ENCODE measurements around the gene PARD3.

PARD3 gene

DNA sequence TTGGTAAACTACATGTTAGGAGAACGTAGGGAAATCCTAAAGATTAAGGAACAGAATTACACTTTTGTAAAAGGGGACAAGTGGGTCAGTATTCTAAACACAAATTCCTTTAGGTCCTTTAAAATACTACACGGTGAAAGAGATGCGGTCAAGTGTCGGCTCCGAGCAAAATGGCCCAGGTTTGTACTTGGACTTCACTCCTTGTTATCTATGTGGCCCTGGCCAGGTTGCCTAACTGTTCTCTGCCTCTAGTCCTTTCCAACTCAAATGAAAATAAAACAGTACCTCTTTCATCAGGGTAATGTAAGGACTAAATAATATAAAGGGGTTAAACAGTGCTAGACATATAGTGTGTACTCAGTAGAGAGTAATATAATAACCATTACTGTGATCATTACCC lies 344.8 kb downstream of the PARD3 start:
- ChIA-PET CTCF (interaction anchor here (0.7 kb wide), 1 partner anchor 17 kb away, joined by 3 read pairs; no protein-coding TSS in a partner anchor), POLR2A (no interaction called here)
- TF ChIP-seq ARNT (IDR thresholded peaks at IDR 0.05) (no peak), SP1 (IDR thresholded peaks at IDR 0.05) (no peak), LEF1 (IDR thresholded peaks at IDR 0.05; ENCODE audit: borderline replicate concordance) (no peak), FOXA1 (IDR thresholded peaks at IDR 0.05) (no peak), SUZ12 (IDR thresholded peaks at IDR 0.05) (no peak), CTBP1 (IDR thresholded peaks at IDR 0.05; ENCODE audit: borderline replicate concordance) (no peak), L3MBTL2 (conservative IDR thresholded peaks at IDR 0.05) (no peak), ELF4 (IDR thresholded peaks at IDR 0.05) (no peak)
- TF ChIP-seq, protein P1, sequence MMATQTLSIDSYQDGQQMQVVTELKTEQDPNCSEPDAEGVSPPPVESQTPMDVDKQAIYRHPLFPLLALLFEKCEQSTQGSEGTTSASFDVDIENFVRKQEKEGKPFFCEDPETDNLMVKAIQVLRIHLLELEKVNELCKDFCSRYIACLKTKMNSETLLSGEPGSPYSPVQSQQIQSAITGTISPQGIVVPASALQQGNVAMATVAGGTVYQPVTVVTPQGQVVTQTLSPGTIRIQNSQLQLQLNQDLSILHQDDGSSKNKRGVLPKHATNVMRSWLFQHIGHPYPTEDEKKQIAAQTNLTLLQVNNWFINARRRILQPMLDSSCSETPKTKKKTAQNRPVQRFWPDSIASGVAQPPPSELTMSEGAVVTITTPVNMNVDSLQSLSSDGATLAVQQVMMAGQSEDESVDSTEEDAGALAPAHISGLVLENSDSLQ (IDR thresholded peaks at IDR 0.05) = no peak
- DNase-seq (ENCODE audit: extremely low spot score) = no peak

DNA sequence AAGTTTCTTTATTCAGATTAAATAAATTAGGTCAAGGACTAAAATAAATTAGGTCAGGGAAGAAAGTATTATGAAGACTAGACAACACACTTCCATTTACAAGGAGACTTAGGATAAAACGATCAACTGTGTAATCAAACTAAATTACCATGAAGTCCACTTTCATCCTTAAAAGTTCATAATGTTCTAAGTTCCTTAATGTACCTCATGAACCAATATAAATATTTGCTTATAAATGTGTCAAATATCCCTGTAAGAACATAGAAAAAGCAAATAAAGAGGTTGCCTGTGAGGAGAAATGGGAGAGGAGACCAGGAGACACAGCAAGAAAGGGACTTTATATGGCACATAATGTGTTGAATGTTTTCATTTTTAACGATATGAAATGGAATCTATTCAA lies 345.6 kb downstream of the PARD3 start:
- no peak for DNase-seq (ENCODE audit: extremely low spot score)
- CTCF ChIA-PET = interaction anchor here (0.6 kb wide), 1 partner anchor 39 kb away, joined by 3 read pairs; no protein-coding TSS in a partner anchor
- POLR2A ChIA-PET = no interaction called here
- TF ChIP-seq SUZ12 (IDR thresholded peaks at IDR 0.05) = no peak
- no peak for TF ChIP-seq NFRKB (IDR thresholded peaks at IDR 0.05)
- no peak for TF ChIP-seq FOXA1 (IDR thresholded peaks at IDR 0.05)

DNA sequence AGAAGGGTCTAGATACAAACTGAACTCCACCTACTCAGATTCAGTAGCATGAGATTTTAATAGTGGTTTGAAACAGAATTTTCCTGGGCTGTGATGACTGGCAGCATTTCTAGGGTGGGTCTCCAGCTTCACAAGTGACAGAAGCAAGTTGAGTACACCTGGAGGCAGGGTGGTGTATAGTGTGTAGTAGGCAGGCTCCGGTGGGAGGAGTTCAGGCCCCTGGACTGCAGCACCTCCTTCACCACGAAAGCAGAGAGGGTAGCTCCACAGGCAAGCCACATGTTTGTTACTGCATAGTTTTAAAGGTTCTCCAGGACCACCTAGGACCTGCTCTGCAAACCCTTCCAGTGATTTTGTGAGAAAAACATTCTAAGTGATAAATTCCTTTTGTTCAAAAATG lies 347.2 kb downstream of the PARD3 start:
- CTCF ChIA-PET = no interaction called here
- POLR2A ChIA-PET = no interaction called here
- DNase-seq (ENCODE audit: extremely low spot score) = no peak
- TF ChIP-seq FOXK2 (IDR thresholded peaks at IDR 0.05) (no peak), SP1 (IDR thresholded peaks at IDR 0.05) (no peak), NFRKB (IDR thresholded peaks at IDR 0.05) (no peak), CTBP1 (IDR thresholded peaks at IDR 0.05; ENCODE audit: borderline replicate concordance) (no peak), TARDBP (IDR thresholded peaks at IDR 0.05) (no peak), ZNF384 (IDR thresholded peaks at IDR 0.05) (no peak), SUZ12 (IDR thresholded peaks at IDR 0.05) (no peak), ELF4 (IDR thresholded peaks at IDR 0.05) (no peak), LEF1 (IDR thresholded peaks at IDR 0.05; ENCODE audit: borderline replicate concordance) (no peak), FOXA1 (IDR thresholded peaks at IDR 0.05) (no peak), HDGF (IDR thresholded peaks at IDR 0.05; ENCODE audit: borderline replicate concordance) (no peak), L3MBTL2 (conservative IDR thresholded peaks at IDR 0.05) (no peak), FOXM1 (IDR thresholded peaks at IDR 0.05; ENCODE audit: borderline replicate concordance) (no peak), BHLHE40 (IDR thresholded peaks at IDR 0.05; ENCODE audit: borderline replicate concordance) (no peak), ARNT (IDR thresholded peaks at IDR 0.05) (no peak)
- TF ChIP-seq, protein P1 (IDR thresholded peaks at IDR 0.05) = no peak

DNA sequence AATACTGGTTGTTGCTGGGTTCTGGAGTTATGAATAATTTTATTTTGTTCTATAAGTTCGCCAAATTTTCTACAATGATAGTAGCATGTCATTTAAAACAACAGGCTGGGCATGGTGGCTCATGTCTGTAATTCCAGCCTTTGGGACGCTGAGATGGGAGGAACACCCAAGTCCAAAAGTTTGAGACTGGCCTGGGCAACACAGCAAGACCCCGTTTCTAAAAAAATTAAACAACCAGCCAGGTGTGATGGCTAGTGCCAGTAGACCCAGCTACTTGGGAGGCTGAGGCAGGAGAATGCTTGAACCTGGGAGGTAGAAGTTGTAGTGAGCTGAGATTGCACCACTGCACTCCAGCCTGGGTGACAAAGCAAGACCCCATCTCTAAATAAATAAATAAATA lies 347.7 kb downstream of the PARD3 start:
- TF ChIP-seq SP1 (IDR thresholded peaks at IDR 0.05) (no peak), BHLHE40 (IDR thresholded peaks at IDR 0.05; ENCODE audit: borderline replicate concordance) (no peak), CTBP1 (IDR thresholded peaks at IDR 0.05; ENCODE audit: borderline replicate concordance) (no peak), FOXM1 (IDR thresholded peaks at IDR 0.05; ENCODE audit: borderline replicate concordance) (no peak)
- ChIA-PET POLR2A (no interaction called here), CTCF (no interaction called here)
- no peak for DNase-seq (ENCODE audit: extremely low spot score)

DNA sequence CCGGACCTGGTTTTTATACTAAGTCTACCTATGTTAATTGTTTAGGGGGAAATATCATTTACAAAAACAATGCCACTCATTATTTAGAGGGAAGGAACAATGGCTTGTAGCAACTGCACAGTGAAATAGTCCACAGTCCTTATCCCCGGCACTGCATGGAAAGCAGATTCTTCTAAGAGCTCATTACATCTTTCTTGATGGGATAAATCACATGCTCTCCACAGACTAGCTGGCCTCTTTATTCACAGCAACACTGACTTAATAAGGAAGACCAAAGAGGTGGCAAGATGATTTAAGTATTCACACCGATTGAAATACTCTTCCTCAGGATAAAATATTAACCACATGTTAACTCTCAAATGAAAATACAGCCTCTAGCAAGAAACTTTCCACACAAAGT lies 349.4 kb downstream of the PARD3 start:
- TF ChIP-seq, protein P1 (IDR thresholded peaks at IDR 0.05) = no peak
- TF ChIP-seq FOXA1 (IDR thresholded peaks at IDR 0.05) = no peak
- no peak for TF ChIP-seq TARDBP (IDR thresholded peaks at IDR 0.05)
- no peak for TF ChIP-seq ELF4 (IDR thresholded peaks at IDR 0.05)
- TF ChIP-seq ARNT (IDR thresholded peaks at IDR 0.05) = no peak
- TF ChIP-seq BHLHE40 (IDR thresholded peaks at IDR 0.05; ENCODE audit: borderline replicate concordance) = no peak
- no peak for TF ChIP-seq ZNF384 (IDR thresholded peaks at IDR 0.05)
- no peak for TF ChIP-seq SP1 (IDR thresholded peaks at IDR 0.05)
- POLR2A ChIA-PET = no interaction called here
- CTCF ChIA-PET = no interaction called here
- no peak for DNase-seq (ENCODE audit: extremely low spot score)

DNA sequence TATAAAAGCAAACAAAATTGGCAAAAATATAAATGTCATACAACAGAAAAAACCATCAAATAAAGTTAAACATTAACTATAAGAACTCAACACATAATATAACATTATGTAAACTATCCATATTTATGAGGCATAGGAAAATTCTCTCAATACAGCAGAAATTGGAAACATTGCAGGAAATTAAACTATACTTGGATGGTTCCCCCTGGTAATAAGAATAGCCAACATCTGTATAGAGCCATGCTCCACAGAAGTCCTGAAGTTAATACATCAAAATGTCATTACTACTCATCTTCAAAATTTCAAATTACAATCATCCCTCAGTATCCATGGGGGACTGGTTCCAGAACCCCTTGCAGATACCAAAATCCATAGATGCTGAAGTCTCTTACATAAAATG lies 350.5 kb downstream of the PARD3 start:
- CTCF ChIA-PET = no interaction called here
- POLR2A ChIA-PET = no interaction called here
- TF ChIP-seq HDGF (IDR thresholded peaks at IDR 0.05; ENCODE audit: borderline replicate concordance) (no peak), SP1 (IDR thresholded peaks at IDR 0.05) (no peak)
- no peak for DNase-seq (ENCODE audit: extremely low spot score)

DNA sequence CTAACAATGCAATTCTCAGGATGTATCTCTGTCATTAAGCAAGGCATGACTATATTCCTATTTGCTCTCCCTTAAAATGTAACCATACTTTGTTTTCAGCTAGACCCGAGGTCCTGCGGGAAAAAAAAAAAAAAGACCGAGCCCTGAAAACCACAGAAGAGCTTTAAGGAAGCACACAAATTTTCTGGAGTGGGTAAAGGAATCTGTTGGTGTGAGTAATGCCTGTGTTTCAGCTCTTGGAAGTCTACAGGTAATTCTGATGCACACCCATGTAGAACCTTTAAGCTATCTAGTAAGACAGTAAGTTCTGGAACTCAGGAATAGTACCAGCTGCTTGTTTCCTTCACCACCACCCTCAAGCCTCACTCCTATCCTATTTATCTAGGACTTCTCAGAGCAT lies 351.1 kb downstream of the PARD3 start:
- TF ChIP-seq TARDBP (IDR thresholded peaks at IDR 0.05) = no peak
- no peak for TF ChIP-seq BHLHE40 (IDR thresholded peaks at IDR 0.05; ENCODE audit: borderline replicate concordance)
- no peak for TF ChIP-seq NFRKB (IDR thresholded peaks at IDR 0.05)
- TF ChIP-seq, protein P1 (IDR thresholded peaks at IDR 0.05) = no peak
- TF ChIP-seq CTBP1 (IDR thresholded peaks at IDR 0.05; ENCODE audit: borderline replicate concordance) = no peak
- TF ChIP-seq ZNF384 (IDR thresholded peaks at IDR 0.05) = no peak
- no peak for TF ChIP-seq L3MBTL2 (conservative IDR thresholded peaks at IDR 0.05)
- no peak for TF ChIP-seq FOXK2 (IDR thresholded peaks at IDR 0.05)
- TF ChIP-seq ELF4 (IDR thresholded peaks at IDR 0.05) = no peak
- no peak for TF ChIP-seq SP1 (IDR thresholded peaks at IDR 0.05)
- no peak for TF ChIP-seq LEF1 (IDR thresholded peaks at IDR 0.05; ENCODE audit: borderline replicate concordance)
- TF ChIP-seq FOXA1 (IDR thresholded peaks at IDR 0.05) = no peak
- no peak for TF ChIP-seq ARNT (IDR thresholded peaks at IDR 0.05)
- TF ChIP-seq SUZ12 (IDR thresholded peaks at IDR 0.05) = no peak
- no peak for TF ChIP-seq FOXM1 (IDR thresholded peaks at IDR 0.05; ENCODE audit: borderline replicate concordance)
- TF ChIP-seq HDGF (IDR thresholded peaks at IDR 0.05; ENCODE audit: borderline replicate concordance) = no peak
- CTCF ChIA-PET = no interaction called here
- POLR2A ChIA-PET = no interaction called here
- DNase-seq (ENCODE audit: extremely low spot score) = no peak
